Fibroblast of mammary gland (primary cell): ENCODE data around the gene HERC2.

ENCODE experiments used
- DNase-seq: peaks from one replicate; pipeline ENCODE4 v3.0.0-alpha.2; 2010; ENCODE audit warnings: low read depth
- H3K4me3 ChIP-seq: 2 replicates; pipeline ENCODE4 v1.5.1; 2011; ENCODE audit warnings: low read depth, mild to moderate bottlenecking, low read length, moderate library complexity; ENCODE audit not compliant: control insufficient read depth
- CTCF ChIP-seq: conservative IDR thresholded peaks from 2 replicates; pipeline ENCODE4 v1.5.1; 2011; ENCODE audit warnings: low read depth, low read length, inconsistent platforms; ENCODE audit not compliant: control insufficient read depth, insufficient read depth

The HERC2 gene

GRCh38 chr15:28116521-28117431 is 205.2 kb downstream of the HERC2 start:
- no peak for DNase-seq
- H3K4me3 ChIP-seq: no peak overlapping the region
- no peak for TF ChIP-seq CTCF

- DNase-seq: no peak
- H3K4me3 ChIP-seq: no peak overlapping the region
- TF ChIP-seq CTCF: no peak
These were observed 206.1 kb downstream of the HERC2 start for GRCh38 chr15:28115871-28116270.

GRCh38 chr15:28114721-28115622 is 207.0 kb downstream of the HERC2 start:
- DNase-seq: peak; percentile 22
- no peak overlapping the region for H3K4me3 ChIP-seq
- TF ChIP-seq CTCF: no peak

GRCh38 chr15:28114114-28114455 is 207.9 kb downstream of the HERC2 start:
- no peak overlapping the region for H3K4me3 ChIP-seq
- DNase-seq: no peak
- TF ChIP-seq CTCF: no peak

- no peak for TF ChIP-seq CTCF
- no peak for DNase-seq
These were observed 208.4 kb downstream of the HERC2 start for GRCh38 chr15:28113394-28114113.

GRCh38 chr15:28112962-28113361 is 209.0 kb downstream of the HERC2 start:
- no peak overlapping the region for H3K4me3 ChIP-seq
- TF ChIP-seq CTCF: no peak
- no peak for DNase-seq

More at GRCh38 chr15:28113394-28114113, 208.4 kb downstream of the HERC2 start:
- no peak overlapping the region for H3K4me3 ChIP-seq
